ENCODE data around the gene TNFRSF11A.

Gene TNFRSF11A

GRCh38 chr18:62325806-62326645 lies 916 bp downstream of the TNFRSF11A start:
- no peak for DNase-seq

GRCh38 chr18:62326646-62327348 lies 1.7 kb downstream of the TNFRSF11A start:
- no peak for DNase-seq

- DNase-seq: no peak
Measured at GRCh38 chr18:62327977-62328376, 2.9 kb downstream of the TNFRSF11A start.

GRCh38 chr18:62328586-62329525 lies 3.7 kb downstream of the TNFRSF11A start:
- no peak for DNase-seq

- DNase-seq: peak; percentile 23
Measured at GRCh38 chr18:62329691-62330454, 4.8 kb downstream of the TNFRSF11A start.

- no peak for DNase-seq
Measured at GRCh38 chr18:62330650-62331049, 5.5 kb downstream of the TNFRSF11A start.

GRCh38 chr18:62331581-62332356 lies 6.7 kb downstream of the TNFRSF11A start:
- DNase-seq: no peak

- DNase-seq: no peak
Measured at GRCh38 chr18:62332431-62332830, 7.3 kb downstream of the TNFRSF11A start.

- no peak for DNase-seq
Measured at GRCh38 chr18:62332964-62333695, 8.0 kb downstream of the TNFRSF11A start.

- no peak for DNase-seq
Measured at GRCh38 chr18:62334120-62334519, 9.0 kb downstream of the TNFRSF11A start.

GRCh38 chr18:62335494-62335893 lies 10.4 kb downstream of the TNFRSF11A start:
- DNase-seq: no peak

GRCh38 chr18:62336618-62337017 lies 11.5 kb downstream of the TNFRSF11A start:
- no peak for DNase-seq

- no peak for DNase-seq
Measured at GRCh38 chr18:62337336-62337735, 12.2 kb downstream of the TNFRSF11A start.

GRCh38 chr18:62338446-62339105 lies 13.5 kb downstream of the TNFRSF11A start:
- no peak for DNase-seq

GRCh38 chr18:62339106-62339988 lies 14.2 kb downstream of the TNFRSF11A start:
- no peak for DNase-seq

- no peak for DNase-seq
Measured at GRCh38 chr18:62340996-62341395, 15.9 kb downstream of the TNFRSF11A start.

- DNase-seq: no peak
Measured at GRCh38 chr18:62341473-62341872, 16.4 kb downstream of the TNFRSF11A start.

GRCh38 chr18:62342884-62343283 lies 17.8 kb downstream of the TNFRSF11A start:
- DNase-seq: no peak

- DNase-seq: no peak
Measured at GRCh38 chr18:62343316-62343715, 18.2 kb downstream of the TNFRSF11A start.

Data from stimulated activated naive CD4-positive, alpha-beta T cell treated with Interleukin-2 at 50 U/mL for 16 hours (primary cell).